GM18870 (cell line): ENCODE data around the gene ABCG4.
"Not testable (repeated sequence)": the region's sequence is repeated elsewhere in the genome, so short reads cannot be mapped to it uniquely, and the experiment has no call there.

Experiments
- ATAC-seq: cut with Tn5 transposase; IDR thresholded peaks from one replicate; pipeline ENCODE4 v1.9.1; 2021; ENCODE audit warnings: moderate library complexity; ENCODE audit not compliant: unreplicated experiment

The ABCG4 gene

GRCh38 chr11:119180729-119181676 is 32.2 kb downstream of the ABCG4 start:
- no peak for ATAC-seq

- ATAC-seq = no peak
These were observed 33.0 kb downstream of the ABCG4 start for GRCh38 chr11:119181677-119182412.

- ATAC-seq = not testable (repeated sequence)
These were observed 35.5 kb downstream of the ABCG4 start for GRCh38 chr11:119184399-119184798.

GRCh38 chr11:119185981-119186634 is 37.3 kb downstream of the ABCG4 start:
- no peak for ATAC-seq

- ATAC-seq = no peak
These were observed 38.5 kb downstream of the ABCG4 start for GRCh38 chr11:119187123-119187892.

- ATAC-seq = no peak
These were observed 39.2 kb downstream of the ABCG4 start for GRCh38 chr11:119188067-119188466.

GRCh38 chr11:119188887-119189286 is 40.0 kb downstream of the ABCG4 start:
- ATAC-seq = no peak

- ATAC-seq = no peak
These were observed 40.5 kb downstream of the ABCG4 start for GRCh38 chr11:119189393-119189792.

- ATAC-seq = no peak
These were observed 41.7 kb downstream of the ABCG4 start for GRCh38 chr11:119190531-119190930.

GRCh38 chr11:119191265-119191664 is 42.4 kb downstream of the ABCG4 start:
- ATAC-seq = not testable (repeated sequence)

- no peak for ATAC-seq
These were observed 43.3 kb downstream of the ABCG4 start for GRCh38 chr11:119192111-119192510.

- no peak for ATAC-seq
These were observed 44.1 kb downstream of the ABCG4 start for GRCh38 chr11:119193001-119193400.

- ATAC-seq = no peak
These were observed 44.8 kb downstream of the ABCG4 start for GRCh38 chr11:119193626-119194025.

GRCh38 chr11:119194811-119195440 is 46.1 kb downstream of the ABCG4 start:
- ATAC-seq = no peak

- no peak for ATAC-seq
These were observed 46.8 kb downstream of the ABCG4 start for GRCh38 chr11:119195680-119196079.

GRCh38 chr11:119196833-119197483 is 48.1 kb downstream of the ABCG4 start:
- ATAC-seq = no peak

GRCh38 chr11:119198925-119199324 is 50.1 kb downstream of the ABCG4 start:
- no peak for ATAC-seq

GRCh38 chr11:119201236-119201635 is 52.4 kb downstream of the ABCG4 start:
- ATAC-seq = not testable (repeated sequence)

GRCh38 chr11:119202554-119202953 is 53.7 kb downstream of the ABCG4 start:
- no peak for ATAC-seq

- no peak for ATAC-seq
These were observed 55.2 kb downstream of the ABCG4 start for GRCh38 chr11:119204066-119204465.
